ENCODE data around the gene LRRN4.
"Not testable (repeated sequence)": the region's sequence is repeated elsewhere in the genome, so short reads cannot be mapped to it uniquely, and the experiment has no call there.

LRRN4 gene

DNA sequence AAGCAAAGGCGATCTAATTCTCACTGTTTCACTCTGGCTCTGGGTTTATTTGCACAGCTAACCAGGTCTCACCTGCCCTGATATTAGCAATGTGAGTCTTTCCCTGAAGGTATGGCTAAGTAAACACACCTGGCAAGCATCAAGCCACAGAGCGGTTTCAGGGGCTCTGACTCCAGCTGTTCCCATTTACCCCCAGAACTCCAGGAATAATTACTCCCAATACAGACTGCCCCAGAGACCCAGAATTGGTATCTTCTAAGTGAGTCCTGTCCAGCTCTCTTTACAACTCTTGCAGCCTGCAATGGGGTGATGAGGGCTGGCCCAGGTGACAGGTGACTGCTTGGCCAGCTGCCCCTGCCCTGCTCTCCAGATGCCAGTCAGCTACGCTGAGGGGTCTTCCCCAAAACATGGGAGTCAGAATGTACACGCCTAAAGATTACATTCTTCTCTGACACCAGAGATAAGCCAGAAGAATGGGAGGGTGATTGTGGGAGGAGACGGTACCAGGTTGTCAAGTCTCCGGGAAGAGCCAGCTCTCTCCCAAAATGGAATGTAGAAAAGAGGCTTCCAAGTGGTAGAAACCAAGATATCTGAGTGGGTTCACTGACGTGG, 4.9 kb upstream of the LRRN4 start:
- DNase-seq (ENCODE audit: low read depth): no peak

DNA sequence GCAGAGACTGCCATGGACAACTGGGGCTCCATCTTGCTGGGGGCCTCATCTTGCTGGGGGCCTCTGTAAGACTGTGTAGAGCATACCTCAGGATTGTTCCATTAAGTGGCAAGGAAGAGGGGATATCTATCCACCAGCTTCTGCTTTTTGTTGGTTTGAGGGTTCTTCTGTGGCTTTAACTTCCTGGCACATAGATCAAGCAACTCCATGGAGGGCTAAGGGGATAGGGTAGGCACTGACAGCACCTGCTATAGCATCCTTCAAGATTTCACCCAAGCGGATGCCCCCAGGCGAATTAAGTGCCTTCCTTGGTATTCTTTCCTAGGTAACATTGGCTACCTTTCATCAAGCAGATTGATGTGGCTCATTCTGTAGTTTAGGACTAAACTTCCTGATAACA, 3.8 kb upstream of the LRRN4 start:
- DNase-seq (ENCODE audit: low read depth): no peak

DNA sequence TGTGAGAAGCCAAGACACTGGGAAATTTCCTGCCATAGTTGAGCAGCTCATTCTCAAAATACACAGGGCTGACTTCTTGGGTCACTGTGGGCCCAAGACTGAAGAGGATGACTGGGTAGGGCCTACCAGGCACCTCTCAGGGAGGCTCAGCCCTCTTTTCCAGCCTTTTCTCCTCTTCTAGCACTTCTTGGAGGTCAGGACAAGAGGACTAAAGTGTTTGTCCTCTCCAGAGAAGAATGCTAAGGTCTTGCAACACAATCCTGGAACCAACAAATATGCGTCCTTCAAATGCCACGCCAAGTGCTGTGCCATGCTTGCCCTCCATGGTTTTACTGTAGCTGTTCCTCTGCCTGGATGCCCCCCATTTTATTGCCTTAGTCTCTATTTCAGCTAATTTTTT, 3.3 kb upstream of the LRRN4 start:
- DNase-seq (ENCODE audit: low read depth): no peak

DNA sequence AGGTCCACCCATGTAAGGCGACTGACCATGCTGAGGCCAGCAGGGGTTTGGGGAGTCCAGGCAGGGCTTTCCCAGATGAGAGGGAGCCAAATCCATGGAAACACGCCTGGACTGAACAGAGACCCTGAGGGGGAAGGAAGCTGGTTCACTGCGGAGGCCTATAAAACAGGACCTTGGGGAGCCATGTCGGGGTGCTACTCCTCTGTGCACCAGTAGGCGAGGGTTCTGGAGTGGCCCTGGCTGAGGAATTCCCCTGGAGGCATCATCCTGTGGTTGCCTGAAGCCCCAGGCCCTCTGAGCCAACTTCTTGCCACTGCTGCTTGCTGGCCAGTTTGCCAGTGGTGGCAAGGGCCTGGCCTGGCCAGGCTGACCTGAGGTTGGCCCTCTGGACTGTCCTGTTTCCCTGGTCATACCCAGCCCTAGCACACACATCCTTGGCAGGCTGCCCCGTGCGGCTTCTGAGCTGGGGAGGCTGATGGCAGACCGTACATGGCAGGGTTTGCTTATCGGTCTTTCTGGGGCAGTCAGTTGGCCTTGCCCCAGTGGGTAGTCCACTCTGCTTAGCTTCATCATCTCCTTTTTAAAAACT, 2.2 kb upstream of the LRRN4 start:
- no peak for DNase-seq (ENCODE audit: low read depth)

DNA sequence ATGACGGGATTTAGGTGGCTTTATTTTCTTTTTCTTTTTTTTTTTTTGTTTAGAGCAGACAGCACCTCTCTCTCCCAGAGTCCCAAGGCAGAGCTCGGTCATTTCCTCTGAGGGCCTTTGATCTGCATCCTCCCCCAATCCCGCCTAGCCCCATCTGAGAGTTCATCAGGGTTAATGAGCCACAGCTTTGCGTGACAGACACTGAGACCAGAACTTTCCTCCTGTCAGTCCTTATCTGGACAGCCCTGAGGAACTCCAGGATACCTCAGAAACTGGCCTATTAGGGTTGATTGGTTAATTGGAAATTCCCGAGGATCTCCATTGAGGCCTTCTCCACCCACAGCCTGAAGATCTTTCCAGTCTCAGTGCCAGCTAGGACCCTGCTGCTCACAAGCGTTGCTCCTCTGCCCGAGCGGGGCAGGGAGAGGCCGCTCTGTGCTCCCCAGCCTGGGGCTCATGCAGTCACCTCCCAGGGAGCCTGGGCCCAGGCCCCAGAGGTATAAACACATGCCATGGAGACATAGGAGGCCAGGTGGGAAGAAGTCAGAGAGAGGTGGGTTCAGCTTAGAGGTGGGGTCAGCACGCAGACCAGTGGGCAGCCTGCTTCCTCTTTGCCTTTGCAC, 1.4 kb upstream of the LRRN4 start:
- peak; percentile 90 for DNase-seq (ENCODE audit: low read depth)

DNA sequence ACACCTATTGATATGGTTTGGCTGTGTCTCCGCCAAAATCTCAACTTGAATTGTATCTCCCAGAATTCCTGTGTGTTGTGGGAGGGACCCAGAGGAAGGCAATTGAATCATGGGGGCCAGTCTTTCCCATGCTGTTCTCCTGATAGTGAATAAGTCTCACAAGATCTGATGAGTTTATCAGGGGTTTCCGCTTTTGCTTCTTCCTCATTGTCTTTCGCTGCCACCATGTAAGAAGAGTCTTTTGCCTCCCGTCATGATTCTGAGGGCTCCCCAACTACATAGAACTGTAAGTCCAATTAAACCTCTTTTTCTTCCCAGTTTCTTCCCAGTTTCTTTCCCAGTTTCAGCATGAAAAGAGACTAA, 810 bp upstream of the LRRN4 start:
- DNase-seq (ENCODE audit: low read depth): peak; percentile 64

DNA sequence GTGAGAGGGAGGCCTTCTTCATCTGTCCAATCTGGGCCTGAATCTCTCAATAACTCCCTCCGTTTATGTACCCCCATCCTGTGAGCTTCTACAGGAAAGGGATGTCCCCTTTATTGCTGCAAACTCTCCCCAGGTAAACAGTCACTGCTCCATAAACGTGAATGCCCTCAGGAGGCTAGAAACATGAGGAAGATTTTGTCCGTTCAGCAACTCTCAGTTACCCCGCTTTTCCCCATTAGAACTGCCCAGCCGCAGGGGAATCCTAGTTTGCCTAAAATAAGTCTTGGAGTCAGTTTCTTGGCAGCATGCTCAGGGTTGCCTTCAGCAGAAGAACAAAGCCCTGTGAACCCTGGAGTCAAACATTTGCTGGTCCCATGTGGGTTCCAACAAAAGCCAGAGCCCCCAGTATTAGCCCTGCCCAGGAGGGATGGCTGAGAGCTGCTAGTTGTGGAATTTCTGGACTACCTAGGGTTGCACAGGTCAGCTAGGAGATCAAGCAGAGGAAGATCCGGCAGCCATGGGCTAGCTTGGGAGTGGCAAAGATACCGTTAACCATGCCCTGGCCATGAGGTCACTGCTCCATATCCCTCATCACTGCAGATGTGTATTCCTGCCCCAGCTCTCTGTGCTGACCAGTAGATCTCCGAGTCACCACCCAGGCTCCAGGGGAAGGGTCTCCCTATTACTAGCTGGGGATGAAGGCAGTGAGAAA, 640 bp downstream of the LRRN4 start:
- no peak for DNase-seq (ENCODE audit: low read depth)

DNA sequence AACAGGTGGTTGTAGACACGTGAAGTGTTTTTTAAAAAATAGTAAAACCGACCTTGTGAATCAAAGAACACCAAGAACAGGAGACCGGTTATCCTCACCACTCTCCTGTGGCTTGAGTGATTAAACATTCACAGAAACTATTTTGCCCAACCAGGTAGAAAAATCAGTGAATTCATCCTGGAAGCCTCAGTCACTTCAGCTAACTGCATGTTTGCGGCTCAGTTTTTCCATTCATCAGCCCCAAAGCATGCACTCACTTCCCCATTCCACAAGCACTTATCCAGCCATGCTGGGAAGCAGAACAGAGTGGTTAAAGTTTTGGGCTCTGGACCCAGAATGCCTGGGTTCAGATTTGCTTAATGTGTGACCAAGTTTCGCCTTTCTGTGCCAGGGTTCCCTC, 2.4 kb downstream of the LRRN4 start:
- DNase-seq (ENCODE audit: low read depth): no peak

DNA sequence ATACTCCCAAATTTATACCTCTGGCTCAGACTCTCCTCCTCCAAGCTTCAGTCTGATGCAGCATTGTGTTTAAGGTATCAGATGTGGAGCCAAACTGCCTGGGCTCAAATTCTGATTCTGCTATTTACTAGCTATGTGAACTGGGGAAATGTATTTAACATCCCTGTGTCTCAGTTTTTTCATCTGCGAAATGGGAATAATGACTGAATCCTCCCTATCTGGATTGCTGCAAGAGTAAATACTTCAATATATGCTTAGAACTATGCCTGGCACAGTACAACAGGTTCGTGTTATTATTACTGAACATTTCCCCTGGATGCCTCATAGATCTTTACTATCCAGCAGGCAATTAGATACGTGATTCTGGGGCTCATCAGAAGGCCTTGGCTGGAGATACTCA, 5.5 kb downstream of the LRRN4 start:
- no peak for DNase-seq (ENCODE audit: low read depth)

DNA sequence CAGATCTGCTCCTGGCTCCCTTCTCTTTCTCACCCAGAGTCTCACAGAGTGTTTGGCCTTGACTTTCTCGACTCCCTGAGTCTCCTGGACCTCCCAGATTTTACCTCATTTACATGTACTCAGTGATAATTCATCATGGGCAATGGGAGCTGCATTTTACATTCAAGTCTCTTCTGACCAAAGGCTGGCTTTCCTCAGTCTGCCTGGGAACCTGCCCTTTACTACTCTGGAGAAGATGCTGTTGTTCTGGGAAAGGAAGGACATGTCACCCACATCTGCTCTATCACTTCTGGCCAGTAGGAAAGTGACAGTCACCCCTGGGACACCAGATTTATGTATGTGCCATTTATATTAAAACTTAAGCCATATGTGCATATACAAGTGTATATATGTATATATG, 7.4 kb downstream of the LRRN4 start:
- DNase-seq (ENCODE audit: low read depth): no peak

DNA sequence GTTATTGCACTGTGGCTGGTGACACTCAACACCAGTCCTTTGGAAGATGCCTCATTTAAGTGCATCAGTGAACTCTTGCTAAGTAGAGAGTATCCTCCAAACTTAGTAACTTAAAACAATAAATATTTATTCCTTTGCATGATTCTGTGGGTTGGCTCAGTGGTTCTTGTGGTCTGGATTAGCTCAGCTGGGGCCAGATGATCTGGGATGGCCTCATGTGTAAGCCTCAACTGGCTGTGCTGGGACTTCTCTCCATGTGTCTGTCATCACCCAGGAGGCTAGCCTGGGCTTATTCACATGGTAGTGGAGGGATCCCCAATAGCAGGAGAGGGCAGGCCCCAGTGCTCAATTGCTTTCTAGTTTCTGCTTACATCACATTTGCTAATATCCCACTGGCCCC, 8.3 kb downstream of the LRRN4 start:
- DNase-seq (ENCODE audit: low read depth): no peak

DNA sequence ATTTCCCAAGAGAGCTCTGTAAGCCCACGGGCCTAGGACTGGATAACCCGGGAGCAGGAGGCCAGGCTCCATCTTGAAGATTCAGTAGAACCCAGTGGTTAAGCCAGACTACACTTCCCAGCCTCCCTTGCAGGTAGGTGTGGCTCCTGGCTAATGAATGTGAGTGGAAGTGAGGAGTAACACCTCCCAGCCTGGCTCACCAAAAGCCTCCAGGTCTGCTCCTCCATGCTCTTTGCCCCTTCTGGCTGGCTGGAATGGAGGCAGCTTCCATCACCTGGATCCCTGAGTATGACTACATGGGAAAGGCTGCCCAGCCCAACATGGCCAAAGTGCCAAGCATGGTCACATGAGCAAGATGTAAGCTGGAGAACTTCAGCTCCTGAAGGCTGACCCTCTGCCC, 9.7 kb downstream of the LRRN4 start:
- DNase-seq (ENCODE audit: low read depth): no peak

DNA sequence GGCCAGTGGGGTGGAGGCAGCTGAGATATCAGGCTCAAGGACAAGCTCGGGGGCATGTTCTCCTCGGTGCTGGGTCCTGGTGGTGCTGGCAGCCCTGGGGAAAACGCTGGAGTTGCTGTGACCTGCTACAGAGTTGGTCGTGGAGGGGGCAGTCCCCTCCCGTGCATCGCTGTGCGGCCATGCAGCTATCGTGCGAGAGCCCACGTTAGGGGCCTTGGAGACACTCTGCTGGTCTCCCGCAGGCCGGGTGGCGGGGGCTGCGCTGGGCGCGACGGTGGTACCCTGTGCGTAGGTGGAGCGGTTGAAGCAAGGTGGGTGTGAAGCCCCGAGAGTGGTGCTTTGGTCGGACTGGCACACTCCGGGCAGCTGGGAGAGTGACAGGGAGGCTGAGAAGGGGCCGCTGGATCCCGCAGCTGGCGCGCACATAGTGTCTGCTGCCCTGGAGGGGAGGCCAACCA, 12.0 kb downstream of the LRRN4 start:
- DNase-seq (ENCODE audit: low read depth): no peak

DNA sequence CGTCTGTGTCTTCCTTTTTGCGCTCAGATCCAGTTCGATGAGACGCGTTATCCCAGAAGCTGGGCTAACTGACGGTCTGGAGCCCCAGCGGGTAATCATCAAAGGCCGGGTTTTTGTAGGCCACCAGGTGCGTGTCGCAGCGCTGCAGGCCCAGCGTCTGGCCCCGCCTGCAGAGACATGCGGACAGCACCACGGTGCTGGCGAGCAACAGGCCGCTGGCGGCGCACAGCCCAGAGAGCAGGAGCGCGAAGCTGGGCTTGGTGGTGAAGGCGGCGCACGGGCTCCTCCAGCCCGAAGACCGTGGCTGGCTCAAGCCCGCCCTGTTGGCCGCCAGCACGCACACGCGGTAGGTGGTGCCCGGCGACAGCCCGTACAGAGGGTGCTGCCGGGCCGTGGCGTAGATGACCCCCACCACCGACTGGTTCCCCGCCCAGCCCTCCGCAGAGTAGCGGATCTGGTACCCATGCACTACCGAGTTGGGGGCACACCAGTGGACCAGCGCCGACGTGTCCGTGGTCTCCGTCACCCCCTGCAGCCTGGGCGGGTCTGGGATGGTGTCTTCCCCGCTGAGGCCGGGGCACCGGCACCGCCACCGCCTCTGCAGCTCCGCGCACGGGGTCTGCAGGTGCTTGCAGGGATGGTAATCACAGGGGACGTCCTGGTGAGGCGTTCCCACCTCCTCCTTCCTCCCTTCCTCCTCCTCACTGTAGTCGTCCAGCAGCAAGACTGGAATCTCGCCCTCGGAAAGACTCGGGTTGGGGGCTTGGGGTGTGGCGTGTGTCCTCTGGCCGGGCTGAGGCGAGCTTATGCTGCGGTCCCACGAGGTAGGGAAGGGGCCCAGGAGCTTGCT, 12.7 kb downstream of the LRRN4 start:
- no peak for DNase-seq (ENCODE audit: low read depth)

DNA sequence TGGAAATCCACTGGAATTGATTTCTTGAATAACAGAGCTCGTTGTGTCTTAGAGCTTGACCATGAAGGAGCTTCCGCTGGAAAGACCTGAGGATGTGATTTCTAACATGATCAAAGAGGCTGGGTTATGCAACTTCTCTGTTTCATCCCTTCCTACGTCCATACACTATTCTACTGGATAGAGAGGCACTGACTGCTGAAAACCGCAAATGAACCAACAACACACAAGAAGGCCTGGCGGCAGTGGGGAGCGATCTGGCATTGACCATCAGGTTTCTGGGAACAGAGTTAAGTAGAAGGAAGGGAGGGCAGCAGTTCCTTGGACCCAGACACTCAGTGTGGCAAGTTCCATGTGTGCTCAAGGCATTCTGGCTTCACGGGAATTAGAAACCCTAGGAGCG, 13.3 kb downstream of the LRRN4 start:
- DNase-seq (ENCODE audit: low read depth): no peak

DNA sequence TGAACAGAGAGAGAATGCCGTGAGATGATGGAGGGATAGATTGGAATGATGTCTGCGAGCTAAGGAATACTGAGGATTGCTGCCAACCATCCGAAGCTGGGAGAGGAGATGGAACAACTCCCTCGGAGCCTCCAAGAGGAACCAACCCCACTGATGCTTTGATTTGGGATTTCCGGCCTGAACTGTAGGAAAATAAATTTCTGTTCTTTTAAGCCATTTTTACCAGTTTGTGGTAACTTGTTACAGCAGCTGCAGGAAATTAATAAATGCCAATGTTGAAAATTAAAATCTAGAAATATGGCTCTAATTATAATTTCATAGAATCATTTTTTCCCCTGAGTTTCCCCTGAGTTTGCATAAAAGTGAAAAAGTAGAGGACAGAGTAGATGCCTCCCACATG, 14.1 kb downstream of the LRRN4 start:
- no peak for DNase-seq (ENCODE audit: low read depth)

DNA sequence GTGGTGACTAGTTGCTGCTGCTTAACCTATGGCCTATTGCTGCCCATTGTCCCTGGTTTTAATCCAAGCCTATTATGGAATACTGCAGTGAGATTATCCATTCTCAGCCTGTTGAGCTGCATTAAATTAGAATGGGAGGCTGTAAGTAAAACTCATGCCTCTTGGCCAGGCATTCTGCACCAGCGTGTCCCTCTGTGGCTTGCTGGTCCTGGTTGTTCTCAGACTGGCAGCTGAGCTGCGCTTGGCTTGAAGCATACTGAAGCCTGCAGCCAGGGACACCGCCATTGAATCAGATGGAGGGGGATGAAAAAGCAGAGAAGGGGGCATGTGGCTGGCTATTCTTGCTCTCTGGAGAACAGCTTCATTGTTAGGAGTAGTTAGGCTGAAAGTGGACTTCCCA, 15.6 kb downstream of the LRRN4 start:
- no peak for DNase-seq (ENCODE audit: low read depth)

DNA sequence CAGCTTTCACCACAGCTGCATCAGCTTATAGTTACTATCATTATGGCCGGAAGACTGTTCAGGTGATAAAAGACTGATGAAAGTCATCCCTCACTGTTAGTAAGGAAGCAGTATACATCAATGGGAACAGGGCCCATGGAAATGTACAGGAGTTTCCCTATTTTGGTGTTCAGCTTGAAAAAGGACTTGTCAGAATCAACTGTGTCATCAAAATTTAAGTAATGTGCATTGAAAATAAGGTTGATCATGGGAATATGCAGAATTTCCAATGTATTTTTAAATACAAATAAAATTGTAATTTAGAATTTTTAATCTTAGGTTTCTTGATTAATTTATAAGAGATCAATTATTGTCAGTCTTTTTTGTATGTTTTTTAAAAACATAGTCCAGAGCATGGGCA, 16.8 kb downstream of the LRRN4 start:
- no peak for DNase-seq (ENCODE audit: low read depth)

DNA sequence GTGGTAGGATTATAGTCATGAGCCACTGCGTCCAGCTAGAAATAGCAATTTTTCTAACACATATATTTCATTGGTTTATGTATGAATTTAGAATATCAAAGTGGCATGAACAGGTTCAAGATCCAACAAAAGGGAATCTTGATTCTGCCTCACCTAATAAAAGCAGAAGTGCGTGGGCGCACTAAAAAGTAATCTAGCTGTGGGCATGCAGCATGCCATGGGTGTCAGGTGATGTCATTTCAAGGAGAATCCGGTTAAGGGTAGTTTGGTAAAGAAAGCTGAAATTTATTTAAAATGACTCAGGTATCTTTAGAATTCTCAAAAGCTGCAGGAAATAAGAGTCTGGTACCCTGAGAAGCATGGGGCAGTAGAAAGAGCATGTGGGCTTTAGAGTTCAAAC, 17.6 kb downstream of the LRRN4 start:
- no peak for DNase-seq (ENCODE audit: low read depth)

DNA sequence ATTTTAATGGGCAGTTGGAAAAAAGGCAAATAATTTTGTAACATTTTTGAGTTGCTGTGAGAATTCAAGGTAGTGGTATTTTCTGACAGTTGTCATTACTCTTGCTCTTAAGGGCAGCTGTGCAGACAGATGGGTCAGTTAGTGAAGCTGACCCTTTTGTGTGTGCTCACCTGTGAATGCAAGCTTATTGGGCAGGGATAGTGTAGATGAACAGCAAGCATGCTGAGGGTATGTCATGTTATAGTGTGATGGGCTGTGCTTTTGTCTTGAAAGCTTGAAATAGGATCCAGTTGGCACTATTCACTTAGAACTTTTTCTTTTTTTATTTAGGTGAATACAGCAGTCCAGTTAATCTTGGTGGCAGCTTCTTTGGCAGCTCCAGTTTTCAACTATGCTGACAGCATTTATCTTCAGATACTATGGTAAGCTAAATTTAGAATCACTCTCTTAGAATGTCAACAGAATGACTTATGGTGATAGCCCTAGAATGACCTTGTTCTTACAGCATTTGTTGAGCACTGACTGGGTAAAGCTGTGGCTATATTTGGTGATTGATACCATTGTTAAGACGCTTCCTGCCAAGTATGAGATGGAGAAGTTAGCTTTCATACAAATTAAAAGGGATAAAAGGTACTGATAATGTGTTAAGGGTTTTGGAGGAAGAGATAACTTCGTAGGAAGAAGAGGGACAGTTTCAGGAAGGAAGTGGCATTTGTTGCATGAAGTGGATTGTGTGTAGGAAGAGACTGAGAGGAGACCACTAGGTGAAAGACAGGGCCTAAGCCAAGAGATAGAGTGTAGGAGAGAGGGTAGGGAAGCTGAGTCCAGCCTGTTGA, 19.5 kb downstream of the LRRN4 start:
- DNase-seq (ENCODE audit: low read depth): peak; percentile 73

DNA sequence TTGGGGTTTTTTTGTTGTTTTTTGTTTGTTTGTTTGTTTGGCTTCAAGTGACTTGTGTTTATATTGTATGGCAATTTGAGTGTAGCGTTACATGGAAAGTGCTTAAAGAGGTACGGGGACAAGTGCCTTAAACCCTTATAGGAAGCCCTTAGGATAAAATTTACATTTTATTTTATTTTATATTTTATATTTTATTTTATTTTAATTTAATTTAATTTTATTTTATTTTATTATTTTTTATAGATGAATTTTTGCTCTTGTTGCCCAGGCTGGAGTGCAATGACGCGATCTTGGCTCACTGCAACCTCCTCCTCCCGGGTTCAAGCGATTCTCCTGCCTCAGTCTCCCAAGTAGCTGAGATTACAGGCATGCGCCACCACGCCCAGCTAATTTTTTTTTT, 21.0 kb downstream of the LRRN4 start:
- DNase-seq (ENCODE audit: low read depth): not testable (repeated sequence)

Data from CMK (cell line).